Endothelial cell of umbilical vein (primary cell): ENCODE measurements around the gene C16orf90. TPM values are rescaled to one million over a fixed set of nuclear protein-coding genes. Genes with fewer than 3 reads are reported as not detected.

ENCODE experiments used
- BruUV-seq: library from RNA; stranded (reverse); fragments of 400-500 nt; replicated peaks from 2 replicates; lab custom pipeline; 2021; lab: Mats Ljungman, UMichigan
- CTCF ChIA-PET: fragments of 300-600, 350-600 bp; sonication (Branson Sonifier 250); formaldehyde crosslinking; loops from one replicate; lab custom pipeline; 2021; ENCODE audit warnings: antibody characterized with exemption, inconsistent platforms; lab: Charles Lee
- POLR2A ChIA-PET: fragments of 300-600, 350-600 bp; sonication (Branson Sonifier 250); formaldehyde crosslinking; loops from one replicate; lab custom pipeline; 2021; ENCODE audit warnings: antibody characterized with exemption, inconsistent platforms; lab: Charles Lee
- DNase-seq: peaks from one replicate; pipeline ENCODE4 v3.0.0-alpha.2; 2011; ENCODE audit warnings: low read depth, low spot score
- FAIRE-seq: peaks from 2 replicates; lab custom pipeline; 2011; peaks lifted over from hg19 to GRCh38; lab: Jason Lieb, UNC
- H2AFZ ChIP-seq: 2 replicates; pipeline ENCODE4 v1.6.0; 2012; ENCODE audit warnings: low read depth, low read length, control low read depth, inconsistent platforms
- H3K27ac ChIP-seq: 2 replicates; pipeline ENCODE4 v1.5.1; 2011; ENCODE audit warnings: low read depth, mild to moderate bottlenecking, control low read depth, low read length, moderate library complexity; ENCODE audit not compliant: insufficient read depth
- H3K27me3 ChIP-seq, 2 experiments: 2 replicates each; pipeline versions ENCODE4 v1.6.0 to v1.6.1; 2011; ENCODE audit warnings: low read length in 2 of 2, mixed read lengths in 1 of 2; ENCODE audit not compliant: control insufficient read depth in 2 of 2, insufficient read depth in 2 of 2
- H3K36me3 ChIP-seq, 2 experiments: 2 replicates in 1 of 2; 3 replicates in 1 of 2; pipeline ENCODE4 v1.5.1; 2011; ENCODE audit warnings: low read length in 2 of 2, mild to moderate bottlenecking in 1 of 2, moderate library complexity in 1 of 2; ENCODE audit not compliant: control insufficient read depth in 2 of 2, insufficient read depth in 2 of 2; ENCODE audit errors: extremely low read depth in 1 of 2
- H3K4me1 ChIP-seq: 3 replicates; pipeline ENCODE4 v1.5.1; 2011; ENCODE audit warnings: mild to moderate bottlenecking, low read length; ENCODE audit not compliant: control insufficient read depth, insufficient read depth; ENCODE audit errors: extremely low read depth
- H3K4me2 ChIP-seq: 2 replicates; pipeline ENCODE4 v1.6.1; 2011; ENCODE audit warnings: low read length, control low read depth, mixed read lengths; ENCODE audit not compliant: insufficient read depth
- H3K4me3 ChIP-seq, 3 experiments: fragments of 200-600 bp in 1 of 3; sonication (generic), shearing (Covaris generic) in 1 of 3; replicated peaks in 1 of 3; 2 replicates each; pipeline ENCODE4 v1.5.1; 2011 to 2016; ENCODE audit warnings: control low read depth in 3 of 3, low read length in 3 of 3, mild to moderate bottlenecking in 2 of 3, inconsistent platforms in 1 of 3, low read depth in 1 of 3, moderate library complexity in 1 of 3; ENCODE audit not compliant: insufficient read depth in 1 of 3
- H3K79me2 ChIP-seq: 2 replicates; pipeline ENCODE4 v1.6.0; 2012; ENCODE audit warnings: low read length, inconsistent platforms; ENCODE audit not compliant: control insufficient read depth, insufficient read depth
- H3K9ac ChIP-seq: replicated peaks from 2 replicates; pipeline ENCODE3; 2011; ENCODE audit warnings: low read length, control low read depth; ENCODE audit not compliant: insufficient read depth; ENCODE audit errors: extremely low read depth
- H3K9me1 ChIP-seq: replicated peaks from 3 replicates; pipeline ENCODE4 v1.6.0; 2011; ENCODE audit warnings: mild to moderate bottlenecking, low read length; ENCODE audit not compliant: control insufficient read depth, insufficient read depth; ENCODE audit errors: extremely low read depth
- H3K9me3 ChIP-seq: replicated peaks from 2 replicates; pipeline ENCODE4 v1.5.1; 2012; ENCODE audit warnings: low read length, inconsistent platforms; ENCODE audit not compliant: control insufficient read depth, insufficient read depth
- H4K20me1 ChIP-seq: replicated peaks from 2 replicates; pipeline ENCODE3; 2011; ENCODE audit warnings: mild to moderate bottlenecking, low read length; ENCODE audit not compliant: control insufficient read depth, insufficient read depth; ENCODE audit errors: extremely low read depth
- EZH2 ChIP-seq: IDR thresholded peaks from 2 replicates; pipeline ENCODE4 v1.6.1; 2012; ENCODE audit warnings: borderline replicate concordance, low read depth, mild to moderate bottlenecking, moderate library complexity, low read length, inconsistent platforms; ENCODE audit not compliant: severe bottlenecking
- FOS ChIP-seq: IDR thresholded peaks from 2 replicates; pipeline ENCODE4 v1.6.1; 2011; ENCODE audit warnings: mild to moderate bottlenecking, low read length, moderate library complexity, borderline replicate concordance; ENCODE audit not compliant: insufficient read depth
- GATA2 ChIP-seq: IDR thresholded peaks from 2 replicates; pipeline ENCODE4 v1.7.0; 2011; ENCODE audit warnings: low read depth, mild to moderate bottlenecking, moderate library complexity, mixed read lengths, low read length; ENCODE audit not compliant: insufficient read length, insufficient read depth
- JUN ChIP-seq: IDR thresholded peaks from 2 replicates; pipeline ENCODE4 v1.6.1; 2011; ENCODE audit warnings: borderline replicate concordance, low read depth; ENCODE audit not compliant: insufficient read length, insufficient read depth
- MYC ChIP-seq: IDR thresholded peaks from one replicate; pipeline ENCODE4 v1.6.1; 2011; ENCODE audit warnings: mild to moderate bottlenecking, low read depth, low read length
- POLR2A ChIP-seq: IDR thresholded peaks from 2 replicates; pipeline ENCODE4 v1.6.1; 2012; ENCODE audit warnings: low read depth, mild to moderate bottlenecking, control low read depth, low read length
- POLR2AphosphoS5 ChIP-seq: IDR thresholded peaks from 2 replicates; pipeline ENCODE4 v1.6.1; 2012; ENCODE audit warnings: low read depth, mild to moderate bottlenecking, control low read depth, low read length, moderate library complexity; ENCODE audit not compliant: insufficient read depth
- dilution Hi-C: fragments of 300-500 bp; cut with MboI; formaldehyde crosslinking; loops from one replicate; pipeline ENCODE4 v1.15.0; 2019; ENCODE audit warnings: low sequenced_read_pairs; ENCODE audit not compliant: extremely low pct_ligation_motif_present
- intact Hi-C: fragments of 100-400 bp; cut with micrococcal nuclease; formaldehyde crosslinking; loops from one replicate; pipeline ENCODE4 v1.10.0; 2022
- polyA plus RNA-seq, 4 experiments: library from polyadenylated mRNA; depleted of rRNA in 3 of 4; stranded (reverse) in 3 of 4; unstranded in 1 of 4; fragments of >200 nt; gene quantifications; 2 replicates each; pipeline versions ENCODE4 v1.2.1 to v1.2.3, GENCODE V29; 2011 to 2012; ENCODE audit warnings: missing spikeins in 1 of 4
- total RNA-seq: library from RNA; stranded (reverse); gene quantifications from 2 replicates; pipeline ENCODE4 v1.2.3, GENCODE V29; 2021
- TF ChIP-seq, protein P1 (sequence below): IDR thresholded peaks from 2 replicates; pipeline ENCODE4 v1.6.1; 2011; ENCODE audit not compliant: insufficient read depth, insufficient read length
- TF ChIP-seq, protein P2 (sequence below), 2 donors: IDR thresholded peaks; 1 replicate in 1 of 2; 2 replicates in 1 of 2; pipeline ENCODE4 v1.5.1; 2011; ENCODE audit warnings: low read length in 2 of 2, mild to moderate bottlenecking in 2 of 2, moderate library complexity in 2 of 2, control low read depth in 1 of 2, inconsistent platforms in 1 of 2, low read depth in 1 of 2; ENCODE audit not compliant: insufficient read depth in 1 of 2; ENCODE audit errors: extremely low read depth in 1 of 2

C16orf90 gene
- total and polyA plus RNA-seq, 2 donors (not counting 3 experiments of a cell fraction or from before 2014, with no cell fraction given): not detected

DNA sequence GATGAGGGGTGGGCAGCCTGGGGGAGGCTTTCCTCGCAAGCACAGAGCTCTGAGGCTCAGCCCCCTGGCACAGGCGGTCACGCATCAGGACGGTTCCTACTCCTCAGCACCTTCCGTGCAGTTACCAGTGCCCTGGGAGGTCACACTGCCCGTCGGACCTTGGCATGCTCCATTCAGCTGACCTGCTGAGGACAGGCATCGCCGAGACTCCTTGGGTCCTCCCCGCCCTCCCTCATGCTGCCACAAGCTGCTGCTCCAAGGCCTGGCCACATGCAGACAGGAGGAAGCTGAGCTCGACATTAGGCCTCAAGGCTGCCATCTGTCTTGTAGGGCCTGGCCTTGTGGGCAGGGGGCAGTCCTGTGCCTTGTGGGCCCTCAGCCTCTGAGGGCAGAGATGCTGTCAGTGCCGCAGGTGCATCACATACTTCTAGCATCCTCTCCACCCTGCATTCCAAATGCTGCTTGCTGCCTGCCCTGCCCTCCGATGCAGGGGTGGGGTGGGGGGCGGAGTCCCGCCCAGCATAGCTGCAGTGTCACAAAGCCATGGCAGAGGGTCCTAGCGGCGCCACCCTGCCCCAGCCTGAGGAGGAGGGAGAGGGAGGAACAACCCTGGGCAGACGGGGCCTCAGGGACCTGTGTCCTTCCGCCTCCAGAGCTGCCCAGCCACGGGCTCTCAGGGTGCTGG lies 9.3 kb downstream of the C16orf90 start:
- Histone ChIP-seq H3K36me3 (peaks cover 0 to 43% of the 10 kb centered on the region in 2 experiments), H3K4me1 (no peaks in the 10 kb centered on the region), H3K4me3 (no peak overlapping the region), H2AFZ (no peak overlapping the region), H3K79me2 (no peaks in the 10 kb centered on the region), H3K9me1 (no peaks in the 10 kb centered on the region), H4K20me1 (no peaks in the 10 kb centered on the region), H3K27ac (no peak overlapping the region), H3K4me2 (no peak overlapping the region), H3K9ac (no peak overlapping the region), H3K27me3 (no peaks in the 10 kb centered on the region), H3K9me3 (no peaks in the 10 kb centered on the region)
- POLR2A ChIA-PET: no interaction called here
- intact Hi-C loops (no loop called here), dilution Hi-C loops (no loop called here)
- DNase-seq (no peak), FAIRE-seq (no peak)
- no TSS peak for BruUV-seq
- TF ChIP-seq FOS (no peak), GATA2 (no peak), MYC (no peak), POLR2AphosphoS5 (no peak), POLR2A (no peak), EZH2 (no peak), JUN (no peak)
- TF ChIP-seq, protein P1, sequence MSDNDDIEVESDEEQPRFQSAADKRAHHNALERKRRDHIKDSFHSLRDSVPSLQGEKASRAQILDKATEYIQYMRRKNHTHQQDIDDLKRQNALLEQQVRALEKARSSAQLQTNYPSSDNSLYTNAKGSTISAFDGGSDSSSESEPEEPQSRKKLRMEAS: no peak
- TF ChIP-seq, protein P2, sequence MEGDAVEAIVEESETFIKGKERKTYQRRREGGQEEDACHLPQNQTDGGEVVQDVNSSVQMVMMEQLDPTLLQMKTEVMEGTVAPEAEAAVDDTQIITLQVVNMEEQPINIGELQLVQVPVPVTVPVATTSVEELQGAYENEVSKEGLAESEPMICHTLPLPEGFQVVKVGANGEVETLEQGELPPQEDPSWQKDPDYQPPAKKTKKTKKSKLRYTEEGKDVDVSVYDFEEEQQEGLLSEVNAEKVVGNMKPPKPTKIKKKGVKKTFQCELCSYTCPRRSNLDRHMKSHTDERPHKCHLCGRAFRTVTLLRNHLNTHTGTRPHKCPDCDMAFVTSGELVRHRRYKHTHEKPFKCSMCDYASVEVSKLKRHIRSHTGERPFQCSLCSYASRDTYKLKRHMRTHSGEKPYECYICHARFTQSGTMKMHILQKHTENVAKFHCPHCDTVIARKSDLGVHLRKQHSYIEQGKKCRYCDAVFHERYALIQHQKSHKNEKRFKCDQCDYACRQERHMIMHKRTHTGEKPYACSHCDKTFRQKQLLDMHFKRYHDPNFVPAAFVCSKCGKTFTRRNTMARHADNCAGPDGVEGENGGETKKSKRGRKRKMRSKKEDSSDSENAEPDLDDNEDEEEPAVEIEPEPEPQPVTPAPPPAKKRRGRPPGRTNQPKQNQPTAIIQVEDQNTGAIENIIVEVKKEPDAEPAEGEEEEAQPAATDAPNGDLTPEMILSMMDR (IDR thresholded peaks at IDR 0.05; ENCODE audit: extremely low read depth in 1 of 2, insufficient read depth in 1 of 2, low read depth in 1 of 2, low read length in 2 of 2): no peak
- CTCF ChIA-PET: interaction anchor here (0.8 to 1.4 kb wide), 2 partner anchors 13 to 15 kb away, joined by 3 read pairs; partner anchors contain the start of gene CLUAP1
